IPS-20b (cell line): Measurements from ENCODE around the gene ASXL1.

Source experiments
- H3K27ac ChIP-seq: one replicate; pipeline ENCODE4 v1.5.1; 2013; ENCODE audit warnings: low read length
- H3K27me3 ChIP-seq: 2 replicates; pipeline ENCODE4 v1.6.1; 2013; ENCODE audit warnings: mild to moderate bottlenecking, low read length, inconsistent platforms; ENCODE audit not compliant: insufficient read depth
- H3K36me3 ChIP-seq: 2 replicates; pipeline ENCODE4 v1.6.1; 2013; ENCODE audit warnings: low read depth, mild to moderate bottlenecking, inconsistent platforms, low read length, moderate library complexity; ENCODE audit not compliant: insufficient read depth
- H3K4me1 ChIP-seq: 2 replicates; pipeline ENCODE4 v1.6.1; 2013; ENCODE audit warnings: mild to moderate bottlenecking, control low read depth, inconsistent platforms, low read length, moderate library complexity; ENCODE audit not compliant: insufficient read depth
- H3K4me3 ChIP-seq: 2 replicates; pipeline ENCODE4 v1.5.1; 2013; ENCODE audit warnings: mild to moderate bottlenecking, low read length, inconsistent platforms
- H3K9ac ChIP-seq: 2 replicates; pipeline ENCODE4 v1.6.1; 2013; ENCODE audit warnings: low read depth, mild to moderate bottlenecking, inconsistent platforms, low read length, moderate library complexity
- H3K9me3 ChIP-seq: 2 replicates; pipeline ENCODE4 v1.6.1; 2013; ENCODE audit warnings: mild to moderate bottlenecking, low read depth, low read length, inconsistent platforms; ENCODE audit not compliant: insufficient read depth

Gene ASXL1

GRCh38 chr20:32476684-32477593 lies 118.8 kb downstream of the ASXL1 start:
- peaks cover 47% of the 10 kb centered on the region for H3K4me1 ChIP-seq
- no peak overlapping the region for H3K9ac ChIP-seq
- no peaks in the 10 kb centered on the region for H3K27me3 ChIP-seq
- no peak overlapping the region for H3K4me3 ChIP-seq
- H3K36me3 ChIP-seq: peaks cover 30% of the 10 kb centered on the region; the same call in 1 of the 2 replicates
- no peaks in the 10 kb centered on the region for H3K9me3 ChIP-seq
- no peak overlapping the region for H3K27ac ChIP-seq

- Histone ChIP-seq H3K27ac (no peak overlapping the region), H3K9me3 (no peaks in the 10 kb centered on the region), H3K9ac (no peak overlapping the region), H3K4me1 (peaks cover 48% of the 10 kb centered on the region), H3K27me3 (no peaks in the 10 kb centered on the region), H3K36me3 (peaks cover 22% of the 10 kb centered on the region; the same call in 1 of the 2 replicates), H3K4me3 (no peak overlapping the region)
Observed at GRCh38 chr20:32477594-32478512, 119.7 kb downstream of the ASXL1 start.

- Histone ChIP-seq H3K4me3 (no peak overlapping the region), H3K27ac (no peak overlapping the region)
Observed at GRCh38 chr20:32478576-32478975, 120.4 kb downstream of the ASXL1 start.

GRCh38 chr20:32479012-32479411 lies 120.9 kb downstream of the ASXL1 start:
- H3K4me1 ChIP-seq: peaks cover 48% of the 10 kb centered on the region
- H3K9me3 ChIP-seq: no peaks in the 10 kb centered on the region
- no peak overlapping the region for H3K4me3 ChIP-seq
- no peak overlapping the region for H3K9ac ChIP-seq
- no peak overlapping the region for H3K27ac ChIP-seq
- H3K36me3 ChIP-seq: peaks cover 13% of the 10 kb centered on the region; the same call in 1 of the 2 replicates
- no peaks in the 10 kb centered on the region for H3K27me3 ChIP-seq

More at GRCh38 chr20:32478576-32478975, 120.4 kb downstream of the ASXL1 start:
- Histone ChIP-seq H3K36me3 (peaks cover 17% of the 10 kb centered on the region; the same call in 1 of the 2 replicates), H3K9me3 (no peaks in the 10 kb centered on the region), H3K4me1 (peaks cover 48% of the 10 kb centered on the region), H3K27me3 (no peaks in the 10 kb centered on the region), H3K9ac (no peak overlapping the region)

- no peak overlapping the region for H3K27ac ChIP-seq
- no peaks in the 10 kb centered on the region for H3K27me3 ChIP-seq
- no peaks in the 10 kb centered on the region for H3K9me3 ChIP-seq
- H3K4me3 ChIP-seq: no peak overlapping the region
- peaks cover 45% of the 10 kb centered on the region for H3K4me1 ChIP-seq
- no peak overlapping the region for H3K9ac ChIP-seq
- H3K36me3 ChIP-seq: peaks cover 7% of the 10 kb centered on the region; the same call in 1 of the 2 replicates
Observed at GRCh38 chr20:32479697-32480171, 121.6 kb downstream of the ASXL1 start.

GRCh38 chr20:32480371-32481241 lies 122.5 kb downstream of the ASXL1 start:
- peaks cover 41% of the 10 kb centered on the region for H3K4me1 ChIP-seq
- peak overlapping the region; percentile 45; the same call in 1 of the 2 replicates for H3K9ac ChIP-seq
- no peak overlapping the region for H3K27ac ChIP-seq
- H3K36me3 ChIP-seq: peaks cover 7% of the 10 kb centered on the region; the same call in 1 of the 2 replicates
- no peaks in the 10 kb centered on the region; the same call in 1 of the 2 replicates for H3K27me3 ChIP-seq
- H3K9me3 ChIP-seq: no peaks in the 10 kb centered on the region
- H3K4me3 ChIP-seq: peak overlapping the region; percentile 47

- peak overlapping the region; percentile 78; the same call in 1 of the 2 replicates for H3K9ac ChIP-seq
Observed at GRCh38 chr20:32481311-32482142, 123.4 kb downstream of the ASXL1 start.

GRCh38 chr20:32482143-32482441 lies 124.0 kb downstream of the ASXL1 start:
- H3K4me3 ChIP-seq: peak overlapping the region; percentile 89
- H3K36me3 ChIP-seq: peaks cover 7% of the 10 kb centered on the region; the same call in 1 of the 2 replicates
- no peaks in the 10 kb centered on the region for H3K9me3 ChIP-seq
- H3K27ac ChIP-seq: peak overlapping the region; percentile 71
- H3K4me1 ChIP-seq: peaks cover 33% of the 10 kb centered on the region
- peaks cover 8% of the 10 kb centered on the region for H3K27me3 ChIP-seq
- peak overlapping the region; percentile 78 for H3K9ac ChIP-seq

More at GRCh38 chr20:32481311-32482142, 123.4 kb downstream of the ASXL1 start:
- Histone ChIP-seq H3K9me3 (no peaks in the 10 kb centered on the region), H3K4me3 (peak overlapping the region; percentile 89), H3K27ac (no peak overlapping the region), H3K27me3 (peaks cover 6% of the 10 kb centered on the region), H3K4me1 (peaks cover 38% of the 10 kb centered on the region), H3K36me3 (peaks cover 7% of the 10 kb centered on the region; the same call in 1 of the 2 replicates)

- Histone ChIP-seq H3K9ac (peak overlapping the region; percentile 78), H3K27ac (peak overlapping the region; percentile 71)
Observed at GRCh38 chr20:32482442-32483261, 124.5 kb downstream of the ASXL1 start.

More at GRCh38 chr20:32482442-32483261, 124.5 kb downstream of the ASXL1 start:
- Histone ChIP-seq H3K4me1 (peaks cover 31% of the 10 kb centered on the region; the same call in 1 of the 2 replicates), H3K36me3 (peaks cover 7% of the 10 kb centered on the region; the same call in 1 of the 2 replicates), H3K9me3 (no peaks in the 10 kb centered on the region), H3K27me3 (peaks cover 8% of the 10 kb centered on the region), H3K4me3 (peak overlapping the region; percentile 89)
